ENCODE data around the gene ZNF599. TPM values are rescaled to one million over a fixed set of nuclear protein-coding genes. Genes with fewer than 3 reads are reported as not detected.
A peak's percentile ranks its signal among the peaks of the same experiment; 100 is the strongest.

The ZNF599 gene
- total RNA-seq, 1 donor from 2014 or later, result 7.8 TPM

DNA sequence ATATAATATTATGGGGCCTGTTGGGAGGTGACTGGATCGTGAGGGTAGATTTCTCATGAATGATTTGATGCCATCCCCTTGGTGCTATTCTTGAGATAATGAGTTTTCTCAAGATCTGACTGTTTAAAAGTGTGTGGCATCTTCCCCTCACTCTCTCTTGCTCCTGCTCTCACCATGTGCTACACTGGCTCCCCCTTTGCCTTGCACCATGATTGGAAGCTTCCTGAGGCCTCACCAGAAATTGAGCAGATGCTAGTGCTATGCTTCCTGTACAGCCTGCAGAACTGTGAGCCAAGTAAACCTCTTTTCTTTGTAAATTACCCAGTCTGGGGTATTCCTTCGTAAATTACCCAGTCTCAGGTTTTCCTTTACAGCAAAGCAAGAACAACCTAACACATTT lies 1.8 kb upstream of the ZNF599 start:
- Mint-ChIP-seq H3K27ac (ENCODE audit: unreplicated experiment) (no peak overlapping the region), H3K36me3 (ENCODE audit: low read depth, unreplicated experiment) (peaks cover 14% of the 10 kb centered on the region), H3K4me3 (ENCODE audit: unreplicated experiment) (no peak overlapping the region), H3K9me3 (ENCODE audit: unreplicated experiment) (peaks cover 15% of the 10 kb centered on the region), H3K4me1 (ENCODE audit: unreplicated experiment) (peaks cover 8% of the 10 kb centered on the region), H3K27me3 (ENCODE audit: unreplicated experiment) (peaks cover 3% of the 10 kb centered on the region)
- DNase-seq (ENCODE audit: low spot score), result no peak
- TF ChIP-seq CTCF (IDR thresholded peaks at IDR 0.05; ENCODE audit: unreplicated experiment), result no peak

- Mint-ChIP-seq H3K9me3 (ENCODE audit: unreplicated experiment) (peaks cover 15% of the 10 kb centered on the region), H3K36me3 (ENCODE audit: low read depth, unreplicated experiment) (peaks cover 28% of the 10 kb centered on the region), H3K4me1 (ENCODE audit: unreplicated experiment) (peaks cover 8% of the 10 kb centered on the region), H3K4me3 (ENCODE audit: unreplicated experiment) (peak overlapping the region; percentile 93), H3K27ac (ENCODE audit: unreplicated experiment) (no peak overlapping the region), H3K27me3 (ENCODE audit: unreplicated experiment) (peaks cover 3% of the 10 kb centered on the region)
- no peak for DNase-seq (ENCODE audit: low spot score)
- TF ChIP-seq CTCF (IDR thresholded peaks at IDR 0.05; ENCODE audit: unreplicated experiment), result no peak
These were observed 495 bp upstream of the ZNF599 start for GRCh38 chr19:34773555-34773864.

- no peak for TF ChIP-seq CTCF (IDR thresholded peaks at IDR 0.05; ENCODE audit: unreplicated experiment)
- Mint-ChIP-seq H3K4me1 (ENCODE audit: unreplicated experiment) (peaks cover 8% of the 10 kb centered on the region), H3K27me3 (ENCODE audit: unreplicated experiment) (peaks cover 3% of the 10 kb centered on the region), H3K36me3 (ENCODE audit: low read depth, unreplicated experiment) (peaks cover 81% of the 10 kb centered on the region), H3K27ac (ENCODE audit: unreplicated experiment) (no peak overlapping the region), H3K4me3 (ENCODE audit: unreplicated experiment) (peak overlapping the region; percentile 34), H3K9me3 (ENCODE audit: unreplicated experiment) (peaks cover 5% of the 10 kb centered on the region)
- DNase-seq (ENCODE audit: low spot score), result no peak
These were observed 5.1 kb downstream of the ZNF599 start for GRCh38 chr19:34767951-34768350.

- Mint-ChIP-seq H3K9me3 (ENCODE audit: unreplicated experiment) (peaks cover 6% of the 10 kb centered on the region), H3K4me3 (ENCODE audit: unreplicated experiment) (peak overlapping the region; percentile 24), H3K4me1 (ENCODE audit: unreplicated experiment) (no peaks in the 10 kb centered on the region), H3K27me3 (ENCODE audit: unreplicated experiment) (peaks cover 3% of the 10 kb centered on the region), H3K36me3 (ENCODE audit: low read depth, unreplicated experiment) (peaks cover 91% of the 10 kb centered on the region), H3K27ac (ENCODE audit: unreplicated experiment) (no peak overlapping the region)
- no peak for TF ChIP-seq CTCF (IDR thresholded peaks at IDR 0.05; ENCODE audit: unreplicated experiment)
- no peak for DNase-seq (ENCODE audit: low spot score)
These were observed 6.6 kb downstream of the ZNF599 start for GRCh38 chr19:34766386-34766785.

- no peaks in the 10 kb centered on the region for H3K4me1 Mint-ChIP-seq (ENCODE audit: unreplicated experiment)
- H3K27ac Mint-ChIP-seq (ENCODE audit: unreplicated experiment), result no peak overlapping the region
- H3K9me3 Mint-ChIP-seq (ENCODE audit: unreplicated experiment), result peaks cover 45% of the 10 kb centered on the region
These were observed 13.6 kb downstream of the ZNF599 start for GRCh38 chr19:34759218-34759917.

More at GRCh38 chr19:34759218-34759917, 13.6 kb downstream of the ZNF599 start:
- DNase-seq (ENCODE audit: low spot score), result no peak
- Mint-ChIP-seq H3K36me3 (ENCODE audit: low read depth, unreplicated experiment) (peaks cover 82% of the 10 kb centered on the region), H3K27me3 (ENCODE audit: unreplicated experiment) (no peaks in the 10 kb centered on the region), H3K4me3 (ENCODE audit: unreplicated experiment) (peak overlapping the region; percentile 58)
- TF ChIP-seq CTCF (IDR thresholded peaks at IDR 0.05; ENCODE audit: unreplicated experiment), result no peak

All from endothelial cell (in vitro differentiated cells).